Measurements from ENCODE around the gene RHEBL1. TPM values are rescaled to one million over a fixed set of nuclear protein-coding genes. Genes with fewer than 3 reads are reported as not detected.

The RHEBL1 gene
- polyA plus RNA-seq, 1 donor (not counting 4 experiments of a cell fraction or from before 2014, with no cell fraction given), result 0.51 TPM

DNA sequence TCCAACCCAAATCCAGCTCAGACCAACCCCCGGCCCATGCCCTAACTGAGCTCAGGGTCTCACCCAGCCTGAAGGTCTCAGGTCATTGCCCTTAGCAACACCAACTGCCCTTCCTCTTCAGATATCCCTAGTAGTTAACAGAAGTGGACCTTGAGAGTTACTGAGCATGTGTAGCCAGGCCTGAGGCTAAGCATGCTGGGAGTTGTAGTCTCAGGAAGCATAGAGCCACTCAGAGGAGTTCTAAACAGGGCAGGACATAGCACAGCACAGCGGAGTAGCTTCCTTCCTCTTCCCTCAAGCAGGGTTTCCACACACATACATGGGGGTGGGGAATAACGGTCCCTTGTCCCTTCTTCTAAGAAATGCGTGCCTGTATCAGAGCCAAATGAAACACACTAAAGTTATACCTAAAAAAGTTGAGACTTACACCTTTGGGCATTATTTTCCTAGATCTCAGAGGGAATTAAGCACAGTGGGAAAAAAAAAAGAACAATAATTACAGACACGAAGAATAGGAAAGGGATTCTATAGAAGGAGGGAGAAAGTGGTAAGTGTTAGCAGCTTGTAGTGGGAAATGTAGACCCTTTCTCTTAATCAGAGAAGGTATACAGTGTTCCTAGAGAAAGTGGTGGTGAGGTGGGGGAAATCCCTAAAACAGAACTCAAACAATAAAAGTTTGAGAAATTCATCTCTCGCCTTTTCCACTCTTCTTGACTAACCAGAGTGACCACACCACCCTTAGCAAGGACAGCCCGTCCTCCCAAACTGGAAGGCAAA lies 13.6 kb downstream of the RHEBL1 start:
- Histone ChIP-seq H3K9ac (ENCODE audit: control insufficient read depth, extremely low read depth, insufficient read depth, low read length) (peak overlapping the region; percentile 13), H4K20me1 (ENCODE audit: control insufficient read depth, extremely low read depth, insufficient read depth, low read length) (peaks cover 29% of the 10 kb centered on the region), H3K4me1 (ENCODE audit: control insufficient read depth, extremely low read depth, insufficient read depth, low read length) (peaks cover 28% of the 10 kb centered on the region), H3K36me3 (ENCODE audit: control insufficient read depth in 2 of 2, extremely low read depth in 1 of 2, insufficient read depth in 2 of 2, low read length in 2 of 2) (peaks cover 32 to 45% of the 10 kb centered on the region in 2 experiments), H3K4me3 (ENCODE audit: control insufficient read depth in 2 of 3, extremely low read depth in 1 of 3, insufficient read depth in 2 of 3, low read depth in 1 of 3, low read length in 3 of 3) (peak overlapping the region in 1 of 3 experiments; percentile 8), H3K9me1 (ENCODE audit: control insufficient read depth, extremely low read depth, insufficient read depth, low read length) (peaks cover 3% of the 10 kb centered on the region), H3K9me3 (ENCODE audit: control insufficient read depth, low read depth, low read length) (no peaks in the 10 kb centered on the region), H3K27ac (ENCODE audit: control insufficient read depth, insufficient read depth, low read length) (no peak overlapping the region), H3K79me2 (ENCODE audit: control insufficient read depth, insufficient read depth, low read length) (peaks cover 86% of the 10 kb centered on the region), H3K4me2 (ENCODE audit: control insufficient read depth, extremely low read depth, insufficient read depth, low read depth, low read length) (peak overlapping the region; percentile 46), H2AFZ (ENCODE audit: control insufficient read depth, low read length) (no peak overlapping the region), H3K27me3 (ENCODE audit: control insufficient read depth, extremely low read depth, insufficient read depth, low read length) (no peaks in the 10 kb centered on the region)
- DNase-seq (ENCODE audit: low read depth, low spot score) (peak; percentile 36), FAIRE-seq (peak; percentile 93)
- dilution Hi-C loops (cut with MboI; ENCODE audit: extremely low pct_ligation_motif_present, low sequenced_read_pairs), result no loop called here
- TF ChIP-seq, protein P1, sequence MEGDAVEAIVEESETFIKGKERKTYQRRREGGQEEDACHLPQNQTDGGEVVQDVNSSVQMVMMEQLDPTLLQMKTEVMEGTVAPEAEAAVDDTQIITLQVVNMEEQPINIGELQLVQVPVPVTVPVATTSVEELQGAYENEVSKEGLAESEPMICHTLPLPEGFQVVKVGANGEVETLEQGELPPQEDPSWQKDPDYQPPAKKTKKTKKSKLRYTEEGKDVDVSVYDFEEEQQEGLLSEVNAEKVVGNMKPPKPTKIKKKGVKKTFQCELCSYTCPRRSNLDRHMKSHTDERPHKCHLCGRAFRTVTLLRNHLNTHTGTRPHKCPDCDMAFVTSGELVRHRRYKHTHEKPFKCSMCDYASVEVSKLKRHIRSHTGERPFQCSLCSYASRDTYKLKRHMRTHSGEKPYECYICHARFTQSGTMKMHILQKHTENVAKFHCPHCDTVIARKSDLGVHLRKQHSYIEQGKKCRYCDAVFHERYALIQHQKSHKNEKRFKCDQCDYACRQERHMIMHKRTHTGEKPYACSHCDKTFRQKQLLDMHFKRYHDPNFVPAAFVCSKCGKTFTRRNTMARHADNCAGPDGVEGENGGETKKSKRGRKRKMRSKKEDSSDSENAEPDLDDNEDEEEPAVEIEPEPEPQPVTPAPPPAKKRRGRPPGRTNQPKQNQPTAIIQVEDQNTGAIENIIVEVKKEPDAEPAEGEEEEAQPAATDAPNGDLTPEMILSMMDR (optimal IDR thresholded peaks at IDR 0.05 in 1 of 3, IDR thresholded peaks at IDR 0.05 in 1 of 3, conservative IDR thresholded peaks at IDR 0.05 in 1 of 3; ENCODE audit: extremely low read depth in 1 of 3, insufficient read depth in 2 of 3, low read length in 3 of 3), result no peak
- no peak for TF ChIP-seq EZH2 (IDR thresholded peaks at IDR 0.05; ENCODE audit: low read length)

DNA sequence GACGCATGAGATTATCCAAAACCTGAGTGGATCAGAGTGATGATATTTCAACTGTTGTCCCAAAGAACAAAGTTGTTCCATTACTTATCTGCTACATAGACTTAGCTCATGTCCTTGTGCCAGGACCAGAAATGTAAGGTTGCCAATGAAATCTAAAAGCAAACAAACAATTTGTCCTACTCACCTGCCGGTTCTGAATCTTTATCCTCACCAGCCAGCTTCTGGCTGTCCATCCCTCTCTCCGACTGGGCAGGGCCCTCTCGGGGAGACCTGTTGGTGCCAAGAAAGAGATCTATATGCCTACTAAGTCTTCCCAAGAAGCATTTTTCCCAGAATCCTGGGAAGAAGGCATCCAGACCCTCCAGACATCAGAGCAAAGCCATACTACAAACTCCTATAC lies 14.7 kb downstream of the RHEBL1 start:
- DNase-seq (ENCODE audit: low read depth, low spot score) (no peak), FAIRE-seq (no peak)
- dilution Hi-C loops (cut with MboI; ENCODE audit: extremely low pct_ligation_motif_present, low sequenced_read_pairs), result no loop called here
- H4K20me1 ChIP-seq (ENCODE audit: control insufficient read depth, extremely low read depth, insufficient read depth, low read length), result peaks cover 33% of the 10 kb centered on the region
- peaks cover 28% of the 10 kb centered on the region for H3K4me1 ChIP-seq (ENCODE audit: control insufficient read depth, extremely low read depth, insufficient read depth, low read length)
- peaks cover 3% of the 10 kb centered on the region for H3K9me1 ChIP-seq (ENCODE audit: control insufficient read depth, extremely low read depth, insufficient read depth, low read length)
- peaks cover 40 to 54% of the 10 kb centered on the region in 2 experiments for H3K36me3 ChIP-seq (ENCODE audit: control insufficient read depth in 2 of 2, extremely low read depth in 1 of 2, insufficient read depth in 2 of 2, low read length in 2 of 2)
- no peak overlapping the region for H3K27ac ChIP-seq (ENCODE audit: control insufficient read depth, insufficient read depth, low read length)
- no peak overlapping the region for H3K4me3 ChIP-seq (ENCODE audit: control insufficient read depth in 2 of 3, extremely low read depth in 1 of 3, insufficient read depth in 2 of 3, low read depth in 1 of 3, low read length in 3 of 3)
- no peak overlapping the region for H2AFZ ChIP-seq (ENCODE audit: control insufficient read depth, low read length)
- no peaks in the 10 kb centered on the region for H3K27me3 ChIP-seq (ENCODE audit: control insufficient read depth, extremely low read depth, insufficient read depth, low read length)
- no peak overlapping the region for H3K4me2 ChIP-seq (ENCODE audit: control insufficient read depth, extremely low read depth, insufficient read depth, low read depth, low read length)
- no peak overlapping the region for H3K9ac ChIP-seq (ENCODE audit: control insufficient read depth, extremely low read depth, insufficient read depth, low read length)
- no peaks in the 10 kb centered on the region for H3K9me3 ChIP-seq (ENCODE audit: control insufficient read depth, low read depth, low read length)
- no peak for TF ChIP-seq EZH2 (IDR thresholded peaks at IDR 0.05; ENCODE audit: low read length)
- TF ChIP-seq, protein P1 (optimal IDR thresholded peaks at IDR 0.05 in 1 of 3, IDR thresholded peaks at IDR 0.05 in 1 of 3, conservative IDR thresholded peaks at IDR 0.05 in 1 of 3; ENCODE audit: extremely low read depth in 1 of 3, insufficient read depth in 2 of 3, low read length in 3 of 3), result no peak
- H3K79me2 ChIP-seq (ENCODE audit: control insufficient read depth, insufficient read depth, low read length), result peaks cover 86% of the 10 kb centered on the region

Measured in keratinocyte (primary cell).